NCI-H187 treated with DMSO at 0.1 percent for 48 hours (cell line): ENCODE measurements around the gene GNGT1.

ENCODE experiments used
- DNase-seq: peaks from one replicate; lab custom pipeline; 2025; lab: John Stamatoyannopoulos, UW

Gene GNGT1

DNA sequence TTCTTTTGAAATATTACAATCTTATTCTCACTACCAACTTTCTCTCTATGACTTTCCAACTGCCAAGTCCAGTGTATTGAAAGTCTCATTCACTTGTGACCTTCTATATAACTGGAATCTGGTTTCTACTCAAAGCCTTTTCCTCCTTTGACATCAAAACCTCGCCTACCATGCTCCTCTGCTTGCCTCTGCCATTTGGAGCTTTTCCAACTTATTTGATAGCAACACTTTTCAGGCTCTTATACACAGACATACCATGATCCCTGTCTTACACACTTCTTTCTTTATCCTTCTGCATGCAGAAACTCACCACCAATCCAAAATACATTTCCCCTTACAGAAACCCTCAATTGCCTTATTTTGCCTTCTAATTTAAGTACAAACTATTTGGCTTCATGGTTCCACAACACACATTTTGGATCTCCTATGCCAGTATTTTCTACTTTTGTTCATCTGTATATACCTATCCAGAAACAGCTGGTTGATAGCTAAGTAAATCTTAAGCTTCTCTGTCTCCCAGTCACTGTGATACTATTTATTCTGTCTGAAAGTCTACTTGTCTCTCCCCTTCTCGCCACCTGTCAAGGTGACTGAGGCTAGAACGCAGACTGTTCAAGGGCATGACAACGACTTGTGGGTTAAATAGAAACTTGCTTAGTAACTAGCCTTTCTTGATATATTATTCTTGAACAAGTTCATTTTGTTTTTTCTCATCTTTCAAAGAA lies 37.6 kb downstream of the GNGT1 start:
- DNase-seq: no peak

DNA sequence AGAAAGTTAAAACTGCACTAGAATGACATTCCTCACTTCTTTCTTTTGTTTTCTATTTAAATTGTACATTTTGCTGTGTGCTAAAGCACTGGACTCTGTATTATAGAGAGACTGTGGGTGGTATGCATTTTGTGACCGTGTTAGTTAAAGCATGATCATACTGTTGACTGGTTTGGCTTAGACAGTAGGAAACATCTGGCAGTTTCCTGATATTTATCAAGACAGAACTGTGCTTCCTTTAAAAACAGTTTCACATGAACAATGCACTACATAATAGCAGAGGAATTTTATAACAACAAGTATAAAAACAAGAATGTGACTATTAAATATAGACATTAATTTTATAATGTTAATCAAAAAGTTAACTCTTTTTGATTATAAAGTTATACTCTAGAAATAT lies 38.3 kb downstream of the GNGT1 start:
- DNase-seq: no peak

DNA sequence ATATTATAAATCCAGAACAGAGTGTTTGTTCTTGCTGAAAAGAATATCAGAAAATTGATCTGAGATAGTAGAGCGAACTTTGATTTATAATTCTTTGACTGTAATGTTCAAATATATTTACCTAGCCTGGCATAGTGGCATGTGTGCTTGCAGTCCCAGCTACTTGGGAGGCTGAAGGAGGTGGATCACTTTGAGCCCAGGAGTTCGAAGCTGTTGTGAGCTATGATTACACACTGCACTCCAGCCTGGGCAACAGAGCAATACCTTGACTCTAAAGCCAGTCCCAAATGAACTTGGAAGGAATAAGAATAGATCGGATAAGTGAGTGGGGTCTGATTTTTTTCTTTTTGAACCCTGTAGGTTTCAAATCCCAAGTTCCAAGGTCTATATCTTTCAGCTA lies 38.7 kb downstream of the GNGT1 start:
- no peak for DNase-seq

DNA sequence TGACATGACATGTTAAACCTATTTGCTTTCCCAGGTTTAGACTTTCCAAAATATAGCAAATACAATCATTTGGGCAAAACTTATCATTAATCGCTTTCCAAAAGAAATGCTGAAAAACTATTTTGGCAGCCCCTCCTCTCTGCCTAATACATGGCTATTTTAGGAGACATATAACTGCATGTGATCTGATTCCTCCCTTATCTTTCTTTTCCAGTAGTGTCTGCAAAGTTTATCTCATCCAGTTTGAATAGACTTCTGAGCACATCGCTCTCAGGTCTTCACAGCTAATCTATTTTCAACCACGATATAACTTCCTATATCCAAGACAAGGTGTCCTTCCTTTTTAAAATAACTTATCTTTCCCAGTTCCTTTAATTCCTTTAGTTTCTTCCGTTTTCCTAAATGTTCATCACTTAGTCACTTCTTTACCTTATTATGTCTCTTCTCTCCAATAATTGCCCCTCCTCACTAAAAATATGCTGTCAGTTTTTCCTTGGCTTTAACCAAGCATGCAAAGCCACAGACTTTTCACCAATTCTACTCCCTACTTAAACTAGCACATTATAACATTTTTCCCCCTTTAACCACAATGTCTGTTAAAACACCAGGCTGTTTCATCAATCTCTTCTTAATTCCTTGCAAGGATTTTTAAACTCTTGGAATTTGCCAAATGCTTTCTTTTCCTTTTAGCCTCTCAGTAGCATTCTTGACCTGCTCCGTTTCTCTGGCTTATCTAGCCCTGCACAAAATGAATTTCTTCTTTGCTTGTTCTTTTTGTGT lies 39.6 kb downstream of the GNGT1 start:
- DNase-seq: no peak

DNA sequence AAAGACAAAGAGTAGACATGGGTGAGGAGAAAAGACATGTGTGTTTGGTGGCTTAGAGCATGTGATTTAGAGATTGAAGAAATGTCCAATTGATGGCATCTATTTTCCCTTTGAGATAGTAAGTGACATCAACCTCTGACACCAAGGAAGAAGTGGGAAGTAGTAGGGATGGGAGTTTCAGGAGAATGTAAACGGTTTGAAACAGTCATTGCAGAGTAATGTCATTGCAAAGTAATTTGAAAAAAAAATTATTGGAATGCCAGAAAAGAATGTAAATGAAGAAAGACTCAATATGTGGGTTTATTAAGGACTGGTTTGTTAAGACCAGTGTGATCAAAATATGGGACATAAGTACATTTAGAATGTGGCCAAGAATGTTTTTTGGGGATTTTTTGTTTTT lies 41.7 kb downstream of the GNGT1 start:
- DNase-seq: no peak

DNA sequence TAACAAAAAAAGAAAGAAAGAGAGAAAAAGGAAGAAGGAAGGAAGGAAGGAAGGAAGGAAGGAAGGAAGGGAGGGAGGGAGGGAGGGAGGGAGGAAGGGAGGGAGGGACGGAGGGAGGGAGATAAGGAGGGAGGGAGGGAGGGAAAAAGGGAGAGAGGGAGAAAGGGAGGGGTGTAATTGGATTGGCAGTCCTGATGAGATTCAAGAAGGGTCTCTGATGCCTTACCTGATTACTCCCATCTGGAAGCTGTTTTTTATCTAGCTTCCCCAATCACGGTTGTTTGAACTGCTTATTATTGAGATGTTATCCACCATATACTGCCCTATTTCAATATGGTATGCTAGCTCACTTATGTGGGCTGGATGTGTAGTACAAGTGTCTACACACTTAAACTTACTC lies 42.5 kb downstream of the GNGT1 start:
- no peak for DNase-seq

DNA sequence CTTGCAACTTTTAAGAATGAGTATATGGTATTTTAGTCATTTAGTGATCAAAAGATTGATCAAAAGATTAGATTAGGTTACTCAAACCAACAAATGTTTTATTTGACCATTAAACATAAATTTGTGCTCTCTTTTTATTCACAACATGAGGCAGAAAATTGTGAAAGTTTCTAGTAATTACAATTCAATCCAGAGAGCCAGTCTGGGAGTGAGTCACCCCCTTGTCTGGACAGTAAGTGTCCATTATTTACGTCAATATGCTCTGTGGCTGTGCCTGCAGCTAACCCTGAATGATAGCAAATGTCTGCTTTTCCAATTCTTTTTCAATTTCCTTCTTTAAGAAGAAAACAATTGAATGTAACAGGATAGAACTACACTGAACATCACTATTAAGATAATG lies 43.1 kb downstream of the GNGT1 start:
- DNase-seq: no peak

DNA sequence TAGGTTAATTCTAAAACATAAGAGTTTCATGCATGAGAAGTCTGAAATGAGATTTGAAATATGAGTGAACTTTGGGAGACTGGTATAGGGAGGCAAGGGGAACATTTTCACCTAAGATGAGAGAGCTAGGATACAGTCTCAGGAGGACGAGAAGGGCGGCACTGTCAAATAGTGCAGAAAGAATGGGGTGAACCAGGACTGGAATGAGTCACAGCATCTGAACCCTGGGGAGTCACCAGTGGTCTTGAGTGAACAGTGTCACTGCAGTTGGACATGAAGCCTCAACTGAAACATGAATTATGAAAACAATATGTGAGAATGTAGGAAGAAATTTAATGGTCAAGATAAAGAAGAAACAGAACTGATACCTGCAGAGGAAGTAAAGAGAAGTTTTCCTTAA lies 48.9 kb downstream of the GNGT1 start:
- DNase-seq: no peak

DNA sequence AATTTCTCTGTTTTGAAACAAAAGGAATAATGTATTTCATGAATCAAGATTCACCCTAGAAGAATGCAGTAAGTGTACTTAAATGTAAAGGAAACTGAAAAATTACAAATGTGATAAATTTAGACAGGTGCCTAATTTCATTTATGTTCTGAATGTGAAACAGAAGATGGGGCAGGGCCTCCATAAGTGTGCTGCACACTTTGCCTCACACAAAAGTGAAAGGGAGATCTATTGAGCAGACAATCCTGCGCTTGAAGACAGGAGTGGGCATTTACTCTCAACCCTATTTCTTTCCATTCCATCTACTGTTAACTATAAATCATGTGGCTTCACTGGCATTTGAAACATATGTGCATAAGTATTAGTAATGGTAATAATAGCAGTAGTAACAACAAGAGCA lies 51.4 kb downstream of the GNGT1 start:
- DNase-seq: no peak

DNA sequence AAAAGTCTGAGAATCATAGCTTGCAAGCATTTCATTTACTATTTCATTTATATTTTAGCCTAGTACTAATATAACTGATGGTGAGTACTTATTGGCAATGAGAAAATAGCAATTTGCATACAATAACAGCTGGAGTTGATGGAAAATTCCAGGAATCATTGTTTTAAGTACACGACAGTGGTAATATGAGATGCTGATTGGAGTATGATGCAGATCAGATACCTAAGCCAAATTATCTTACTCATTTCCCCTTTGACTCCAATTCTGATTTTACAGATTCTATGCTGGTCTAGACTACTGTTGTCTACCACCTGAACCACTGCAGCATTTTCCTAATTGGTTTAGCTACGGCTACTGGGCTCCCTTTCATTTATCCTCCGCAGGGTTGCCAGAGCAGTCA lies 51.8 kb downstream of the GNGT1 start:
- DNase-seq: no peak

DNA sequence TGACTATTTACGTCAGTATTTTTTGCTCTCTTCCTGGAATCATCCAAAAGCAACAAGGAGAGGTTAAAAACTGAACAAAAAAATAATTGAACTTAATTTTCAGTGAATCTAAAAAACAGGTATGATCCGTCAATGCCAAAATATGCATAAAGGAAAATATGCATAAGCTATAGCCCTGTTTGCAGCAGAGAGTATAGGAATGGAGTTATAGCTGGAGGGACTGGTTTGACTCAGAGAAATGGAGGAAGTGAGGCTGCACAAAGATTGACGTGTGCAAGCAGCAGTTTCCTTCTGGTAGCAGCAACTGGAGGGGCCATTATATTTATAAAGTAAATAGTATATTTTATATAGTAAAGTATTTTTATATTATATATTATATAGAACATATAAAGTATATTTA lies 52.3 kb downstream of the GNGT1 start:
- DNase-seq: no peak
